BE2C (cell line): Measurements from ENCODE around the gene ETS1.

ENCODE experiments used
- DNase-seq: peaks from one replicate; pipeline ENCODE4 v3.0.0-alpha.2; 2020
- H3K27me3 ChIP-seq: fragments of 250-450 bp; sonication (Bioruptor Pico); 2 replicates; pipeline ENCODE4 v1.5.1; 2020; ENCODE audit warnings: mild to moderate bottlenecking
- H3K36me3 ChIP-seq: fragments of 250-450 bp; sonication (Bioruptor Pico); 2 replicates; pipeline ENCODE4 v1.5.1; 2020; ENCODE audit warnings: mild to moderate bottlenecking
- H3K4me1 ChIP-seq: fragments of 250-450 bp; sonication (Bioruptor Pico); 2 replicates; pipeline ENCODE4 v1.5.1; 2020
- H3K4me3 ChIP-seq: 2 replicates; pipeline ENCODE4 v1.5.1; 2011; ENCODE audit warnings: low read depth, low read length
- H3K9me3 ChIP-seq: fragments of 250-450 bp; sonication (Bioruptor Pico); 2 replicates; pipeline ENCODE4 v1.5.1; 2020
- TF ChIP-seq, protein P1 (sequence below): IDR thresholded peaks from 2 replicates; pipeline ENCODE4 v1.5.1; 2012; ENCODE audit warnings: mild to moderate bottlenecking, low read depth, low read length

Gene ETS1

DNA sequence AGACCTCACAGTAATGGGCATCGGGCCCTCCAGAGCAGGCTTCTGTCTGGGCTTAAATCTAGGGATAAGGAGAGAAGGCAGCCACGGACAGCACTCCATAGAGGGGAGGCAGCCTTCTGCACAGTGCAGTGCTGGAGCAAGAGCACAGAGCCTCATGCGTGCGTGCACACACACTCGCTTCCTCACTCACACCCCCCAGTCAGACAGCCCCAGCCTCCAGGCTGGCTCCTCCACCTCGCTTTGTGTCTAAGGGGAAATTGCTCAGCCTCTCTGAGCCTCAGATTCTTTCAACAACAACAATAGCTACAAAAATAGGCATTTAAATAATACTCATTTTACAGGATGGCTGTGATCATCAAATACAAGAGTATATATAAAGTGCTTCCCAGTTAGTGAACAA lies 26.7 kb upstream of the ETS1 start:
- no peak for DNase-seq
- no peaks in the 10 kb centered on the region for H3K36me3 ChIP-seq
- H3K9me3 ChIP-seq: no peaks in the 10 kb centered on the region
- peaks cover 6% of the 10 kb centered on the region; the same call in 1 of the 2 replicates for H3K4me1 ChIP-seq
- H3K4me3 ChIP-seq: no peak overlapping the region
- TF ChIP-seq, protein P1, sequence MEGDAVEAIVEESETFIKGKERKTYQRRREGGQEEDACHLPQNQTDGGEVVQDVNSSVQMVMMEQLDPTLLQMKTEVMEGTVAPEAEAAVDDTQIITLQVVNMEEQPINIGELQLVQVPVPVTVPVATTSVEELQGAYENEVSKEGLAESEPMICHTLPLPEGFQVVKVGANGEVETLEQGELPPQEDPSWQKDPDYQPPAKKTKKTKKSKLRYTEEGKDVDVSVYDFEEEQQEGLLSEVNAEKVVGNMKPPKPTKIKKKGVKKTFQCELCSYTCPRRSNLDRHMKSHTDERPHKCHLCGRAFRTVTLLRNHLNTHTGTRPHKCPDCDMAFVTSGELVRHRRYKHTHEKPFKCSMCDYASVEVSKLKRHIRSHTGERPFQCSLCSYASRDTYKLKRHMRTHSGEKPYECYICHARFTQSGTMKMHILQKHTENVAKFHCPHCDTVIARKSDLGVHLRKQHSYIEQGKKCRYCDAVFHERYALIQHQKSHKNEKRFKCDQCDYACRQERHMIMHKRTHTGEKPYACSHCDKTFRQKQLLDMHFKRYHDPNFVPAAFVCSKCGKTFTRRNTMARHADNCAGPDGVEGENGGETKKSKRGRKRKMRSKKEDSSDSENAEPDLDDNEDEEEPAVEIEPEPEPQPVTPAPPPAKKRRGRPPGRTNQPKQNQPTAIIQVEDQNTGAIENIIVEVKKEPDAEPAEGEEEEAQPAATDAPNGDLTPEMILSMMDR: no peak
- no peaks in the 10 kb centered on the region for H3K27me3 ChIP-seq

DNA sequence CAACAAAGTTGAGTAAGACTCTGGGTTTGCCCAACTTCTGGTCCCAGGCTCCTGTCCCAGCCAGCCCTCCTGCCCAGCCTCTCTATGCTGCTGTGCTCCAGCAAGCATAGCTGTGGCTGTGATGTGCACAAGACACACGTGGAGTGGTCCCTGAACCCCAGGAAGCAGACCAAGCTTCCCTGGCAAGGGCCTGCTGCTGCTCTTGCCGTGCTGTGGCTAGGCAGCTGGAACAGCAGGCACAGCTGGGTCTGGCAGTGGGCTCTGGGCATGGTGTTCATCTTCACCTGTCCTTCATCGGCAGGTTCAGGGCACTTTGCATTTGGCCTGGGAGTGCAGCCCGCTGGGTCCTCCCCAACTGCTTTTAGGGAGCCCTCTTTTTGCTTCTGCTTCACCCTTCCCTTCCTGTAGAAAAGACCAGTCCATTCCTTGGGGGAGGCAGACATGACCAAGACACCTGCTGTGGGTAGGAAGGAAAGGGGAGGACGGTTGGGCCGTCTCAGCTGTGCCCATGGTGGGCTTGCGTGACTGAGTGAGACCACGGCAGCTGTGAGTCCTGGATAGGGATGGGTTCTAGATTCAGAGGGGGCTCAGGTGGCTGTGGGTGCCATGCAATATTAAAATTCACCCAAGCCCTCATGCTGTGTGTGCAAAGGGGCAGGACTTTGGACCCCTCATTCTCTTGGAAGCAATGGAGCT lies 26.1 kb upstream of the ETS1 start:
- H3K4me1 ChIP-seq: peaks cover 6% of the 10 kb centered on the region; the same call in 1 of the 2 replicates

DNA sequence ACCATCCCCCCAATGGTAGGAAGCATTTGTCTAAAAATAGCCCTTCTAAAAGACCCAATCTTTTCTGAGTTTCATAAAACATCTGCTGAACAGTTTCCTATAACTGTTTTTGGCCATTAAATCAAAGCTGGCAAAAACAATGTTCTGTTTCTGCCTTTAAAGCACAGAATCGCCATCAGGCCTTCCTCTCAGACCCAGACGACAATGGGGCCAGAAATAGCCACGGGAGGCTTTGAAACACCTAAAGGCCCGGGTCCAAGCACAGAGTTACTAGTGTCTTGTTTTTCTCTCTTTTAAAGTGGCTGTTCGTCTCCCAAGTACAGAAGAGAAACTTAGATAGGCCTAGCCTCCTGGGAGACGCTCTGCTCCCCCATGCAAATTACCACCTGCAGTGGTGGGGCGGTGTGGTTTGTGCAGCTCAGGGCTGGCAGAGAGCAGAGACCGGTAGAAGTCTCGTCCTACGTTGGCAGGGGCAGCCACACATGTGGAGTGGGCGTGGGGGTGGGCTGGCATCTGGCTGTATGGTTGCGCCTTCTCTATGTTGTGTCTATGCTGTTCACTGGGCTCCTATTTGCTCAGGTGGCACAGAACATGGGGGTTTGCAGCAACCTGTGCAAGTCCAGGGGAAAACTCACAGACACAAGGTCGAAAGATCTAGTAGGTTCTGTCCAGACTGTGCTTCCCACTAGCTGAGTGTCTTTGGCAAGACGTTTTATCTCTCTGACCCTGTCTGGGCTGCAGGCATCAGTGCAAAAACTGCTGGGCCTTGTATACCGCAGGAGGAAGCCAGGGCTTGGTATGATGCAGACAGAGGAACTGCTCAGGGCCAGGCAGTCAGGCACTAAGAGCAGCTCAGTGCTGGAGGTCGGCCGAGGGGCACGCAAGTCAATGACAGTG lies 23.6 kb upstream of the ETS1 start:
- no peak for DNase-seq
- TF ChIP-seq, protein P1: no peak
- Histone ChIP-seq H3K36me3 (no peaks in the 10 kb centered on the region), H3K9me3 (no peaks in the 10 kb centered on the region), H3K4me3 (no peak overlapping the region), H3K27me3 (no peaks in the 10 kb centered on the region), H3K4me1 (0 out of 2 replicates have a peak, but pooled peaks cover 2% of the 10 kb centered on the region)

More for the DNA sequence above, 26.1 kb upstream of the ETS1 start:
- TF ChIP-seq, protein P1: no peak
- no peaks in the 10 kb centered on the region for H3K36me3 ChIP-seq
- H3K9me3 ChIP-seq: no peaks in the 10 kb centered on the region
- H3K27me3 ChIP-seq: no peaks in the 10 kb centered on the region
- no peak overlapping the region for H3K4me3 ChIP-seq
- no peak for DNase-seq

DNA sequence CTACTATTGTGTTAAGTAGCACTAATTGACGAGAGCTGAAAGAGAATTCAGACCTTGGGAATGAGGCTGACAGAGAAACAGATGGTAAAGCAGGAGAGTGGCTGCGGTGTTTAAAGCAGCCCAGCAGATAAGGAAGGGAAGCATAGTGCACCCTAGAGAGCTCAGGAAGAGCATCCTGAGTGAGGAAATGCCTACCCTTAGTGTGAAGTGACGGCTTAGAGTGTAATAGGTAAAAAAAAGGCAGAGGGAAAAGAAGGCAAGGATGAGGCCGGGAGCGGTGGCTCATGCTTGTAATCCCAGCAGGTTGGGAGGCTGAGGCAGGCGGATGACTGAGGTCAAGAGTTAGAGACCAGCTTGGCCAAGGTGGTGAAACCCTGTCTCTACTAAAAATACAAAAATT lies 22.4 kb upstream of the ETS1 start:
- no peak for DNase-seq
- Histone ChIP-seq H3K36me3 (no peaks in the 10 kb centered on the region), H3K4me3 (no peak overlapping the region), H3K4me1 (no peaks in the 10 kb centered on the region), H3K9me3 (no peaks in the 10 kb centered on the region), H3K27me3 (no peaks in the 10 kb centered on the region)
- TF ChIP-seq, protein P1: no peak

DNA sequence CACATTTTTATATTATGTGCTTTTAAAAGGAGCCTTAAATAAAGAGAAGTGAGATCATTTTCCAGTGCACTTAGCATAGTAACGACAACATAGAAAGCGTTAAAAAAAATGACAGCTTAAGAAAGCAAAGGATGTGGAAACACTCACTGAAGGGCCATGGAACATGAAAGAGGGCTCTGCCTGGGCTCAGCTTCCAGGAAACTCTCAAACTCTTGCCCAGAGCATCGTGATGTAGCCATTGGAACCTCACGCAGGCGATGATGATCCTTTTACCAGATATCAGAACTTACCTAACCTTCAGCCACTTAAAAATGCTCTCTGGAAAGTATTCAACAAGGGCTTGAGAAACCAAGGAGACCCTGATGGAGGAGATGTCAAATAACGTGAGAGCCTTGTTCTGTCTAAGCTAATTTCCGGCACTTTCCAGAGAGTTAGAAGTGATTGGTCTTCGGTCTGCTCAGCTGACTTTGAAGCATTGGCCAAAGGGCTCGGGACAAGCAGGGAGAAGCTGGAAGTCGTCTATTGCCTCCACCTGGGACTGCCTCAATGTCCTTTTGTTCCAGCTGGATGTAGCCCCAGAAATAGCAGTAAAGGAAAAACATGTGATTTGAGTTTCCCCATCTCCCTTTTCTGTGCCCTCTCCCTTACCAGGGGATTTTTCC lies 21.5 kb upstream of the ETS1 start:
- TF ChIP-seq, protein P1: no peak
- no peak overlapping the region for H3K4me3 ChIP-seq
- DNase-seq: no peak
- H3K27me3 ChIP-seq: no peaks in the 10 kb centered on the region
- H3K36me3 ChIP-seq: no peaks in the 10 kb centered on the region
- H3K4me1 ChIP-seq: no peaks in the 10 kb centered on the region
- H3K9me3 ChIP-seq: no peaks in the 10 kb centered on the region
